ENCODE results near the gene BLOC1S6. TPM values are rescaled to one million over a fixed set of nuclear protein-coding genes. Genes with fewer than 3 reads are reported as not detected.
A peak's percentile ranks its signal among the peaks of the same experiment; 100 is the strongest.

The BLOC1S6 gene
- total and polyA plus RNA-seq, 4 donors: 13.3 to 37.0 (median 21.5) TPM

DNA sequence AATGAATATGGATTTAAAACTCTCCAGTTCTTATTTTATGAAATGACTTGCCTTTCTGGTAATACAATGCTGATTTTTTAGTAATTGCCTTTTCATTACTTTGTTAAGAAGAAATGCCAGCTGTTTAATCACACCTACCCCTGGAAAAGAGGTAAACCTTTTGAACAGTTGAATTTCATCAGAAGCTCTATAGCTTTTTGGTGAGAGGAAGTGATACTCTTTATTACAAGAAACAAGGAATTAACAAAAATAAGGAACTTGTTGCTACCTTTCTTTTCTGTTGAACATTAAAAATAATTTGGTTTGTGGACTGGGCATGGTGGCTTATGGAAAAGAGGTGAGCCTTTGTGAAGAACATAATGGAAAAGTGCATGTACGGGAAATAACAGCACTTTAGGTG is 19.7 kb downstream of the BLOC1S6 start:
- WGBS: 98% methylated on average over 1 of the region's 1 CpG
- peaks cover 3 to 14% (median 9%) of the 10 kb centered on the region in 4 donors for H3K36me3 ChIP-seq (ENCODE audit: control insufficient read depth in 4 of 4, insufficient read depth in 3 of 4, low read depth in 1 of 4, low read length in 3 of 4)
- TF ChIP-seq RAD21 (IDR thresholded peaks at IDR 0.05): no peak
- TF ChIP-seq, protein P1, sequence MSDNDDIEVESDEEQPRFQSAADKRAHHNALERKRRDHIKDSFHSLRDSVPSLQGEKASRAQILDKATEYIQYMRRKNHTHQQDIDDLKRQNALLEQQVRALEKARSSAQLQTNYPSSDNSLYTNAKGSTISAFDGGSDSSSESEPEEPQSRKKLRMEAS (IDR thresholded peaks at IDR 0.05): no peak
- no peak for DNase-seq (ENCODE audit: low spot score)
- H3K4me3 ChIP-seq (ENCODE audit: low read depth in 1 of 3, low read length in 3 of 3): no peak overlapping the region
- H3K4me1 ChIP-seq (ENCODE audit: control insufficient read depth in 4 of 4, insufficient read depth in 4 of 4, low read length in 3 of 4): no peaks in the 10 kb centered on the region
- no peak overlapping the region for H3K27ac ChIP-seq (ENCODE audit: low read depth in 1 of 2, low read length in 2 of 2)
- no peaks in the 10 kb centered on the region for H3K9me3 ChIP-seq (ENCODE audit: control insufficient read depth in 4 of 4, low read length in 3 of 4)
- H3K9ac ChIP-seq (ENCODE audit: low read depth in 1 of 2, low read length in 2 of 2): no peak overlapping the region
- no peaks in the 10 kb centered on the region for H3K27me3 ChIP-seq (ENCODE audit: control insufficient read depth in 4 of 4, insufficient read depth in 4 of 4, low read length in 3 of 4)

DNA sequence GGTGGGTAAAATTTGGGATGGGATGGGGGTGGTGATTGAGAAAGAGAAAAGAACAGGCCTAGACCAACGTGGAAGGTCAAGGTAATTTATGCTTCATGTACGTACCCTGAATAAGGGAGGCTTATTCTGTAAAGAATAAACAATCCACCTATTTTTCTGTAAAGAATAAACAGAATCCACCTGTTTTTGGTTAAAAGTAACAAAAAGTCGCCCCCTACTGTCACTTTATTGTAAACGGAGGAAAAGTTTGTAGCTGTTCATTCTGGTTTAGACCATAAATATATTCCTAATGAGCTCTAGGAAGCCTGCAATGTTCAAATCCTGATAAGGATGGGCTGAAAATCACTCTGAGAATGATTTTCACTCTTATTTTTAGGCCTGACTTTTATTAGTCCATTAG is 24.1 kb downstream of the BLOC1S6 start:
- H3K9me3 ChIP-seq (ENCODE audit: control insufficient read depth in 4 of 4, low read length in 3 of 4): no peaks in the 10 kb centered on the region
- no peak overlapping the region for H3K27ac ChIP-seq (ENCODE audit: low read depth in 1 of 2, low read length in 2 of 2)
- no peaks in the 10 kb centered on the region for H3K27me3 ChIP-seq (ENCODE audit: control insufficient read depth in 4 of 4, insufficient read depth in 4 of 4, low read length in 3 of 4)
- WGBS: 23% methylated on average over 4 of the region's 4 CpGs
- H3K4me1 ChIP-seq (ENCODE audit: control insufficient read depth in 4 of 4, insufficient read depth in 4 of 4, low read length in 3 of 4): no peaks in the 10 kb centered on the region
- no peak overlapping the region for H3K4me3 ChIP-seq (ENCODE audit: low read depth in 1 of 3, low read length in 3 of 3)
- peaks cover 0 to 10% (median 5%) of the 10 kb centered on the region in 4 donors for H3K36me3 ChIP-seq (ENCODE audit: control insufficient read depth in 4 of 4, insufficient read depth in 3 of 4, low read depth in 1 of 4, low read length in 3 of 4)
- TF ChIP-seq, protein P2, sequence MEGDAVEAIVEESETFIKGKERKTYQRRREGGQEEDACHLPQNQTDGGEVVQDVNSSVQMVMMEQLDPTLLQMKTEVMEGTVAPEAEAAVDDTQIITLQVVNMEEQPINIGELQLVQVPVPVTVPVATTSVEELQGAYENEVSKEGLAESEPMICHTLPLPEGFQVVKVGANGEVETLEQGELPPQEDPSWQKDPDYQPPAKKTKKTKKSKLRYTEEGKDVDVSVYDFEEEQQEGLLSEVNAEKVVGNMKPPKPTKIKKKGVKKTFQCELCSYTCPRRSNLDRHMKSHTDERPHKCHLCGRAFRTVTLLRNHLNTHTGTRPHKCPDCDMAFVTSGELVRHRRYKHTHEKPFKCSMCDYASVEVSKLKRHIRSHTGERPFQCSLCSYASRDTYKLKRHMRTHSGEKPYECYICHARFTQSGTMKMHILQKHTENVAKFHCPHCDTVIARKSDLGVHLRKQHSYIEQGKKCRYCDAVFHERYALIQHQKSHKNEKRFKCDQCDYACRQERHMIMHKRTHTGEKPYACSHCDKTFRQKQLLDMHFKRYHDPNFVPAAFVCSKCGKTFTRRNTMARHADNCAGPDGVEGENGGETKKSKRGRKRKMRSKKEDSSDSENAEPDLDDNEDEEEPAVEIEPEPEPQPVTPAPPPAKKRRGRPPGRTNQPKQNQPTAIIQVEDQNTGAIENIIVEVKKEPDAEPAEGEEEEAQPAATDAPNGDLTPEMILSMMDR (IDR thresholded peaks at IDR 0.05; ENCODE audit: low read depth, low read length, missing input control): peak; percentile 29
- peak; percentile 55 to 63 for TF ChIP-seq RAD21 (IDR thresholded peaks at IDR 0.05)
- TF ChIP-seq, protein P3, sequence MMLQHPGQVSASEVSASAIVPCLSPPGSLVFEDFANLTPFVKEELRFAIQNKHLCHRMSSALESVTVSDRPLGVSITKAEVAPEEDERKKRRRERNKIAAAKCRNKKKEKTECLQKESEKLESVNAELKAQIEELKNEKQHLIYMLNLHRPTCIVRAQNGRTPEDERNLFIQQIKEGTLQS (IDR thresholded peaks at IDR 0.05): no peak
- H3K9ac ChIP-seq (ENCODE audit: low read depth in 1 of 2, low read length in 2 of 2): no peak overlapping the region
- no peak for DNase-seq (ENCODE audit: low spot score)

DNA sequence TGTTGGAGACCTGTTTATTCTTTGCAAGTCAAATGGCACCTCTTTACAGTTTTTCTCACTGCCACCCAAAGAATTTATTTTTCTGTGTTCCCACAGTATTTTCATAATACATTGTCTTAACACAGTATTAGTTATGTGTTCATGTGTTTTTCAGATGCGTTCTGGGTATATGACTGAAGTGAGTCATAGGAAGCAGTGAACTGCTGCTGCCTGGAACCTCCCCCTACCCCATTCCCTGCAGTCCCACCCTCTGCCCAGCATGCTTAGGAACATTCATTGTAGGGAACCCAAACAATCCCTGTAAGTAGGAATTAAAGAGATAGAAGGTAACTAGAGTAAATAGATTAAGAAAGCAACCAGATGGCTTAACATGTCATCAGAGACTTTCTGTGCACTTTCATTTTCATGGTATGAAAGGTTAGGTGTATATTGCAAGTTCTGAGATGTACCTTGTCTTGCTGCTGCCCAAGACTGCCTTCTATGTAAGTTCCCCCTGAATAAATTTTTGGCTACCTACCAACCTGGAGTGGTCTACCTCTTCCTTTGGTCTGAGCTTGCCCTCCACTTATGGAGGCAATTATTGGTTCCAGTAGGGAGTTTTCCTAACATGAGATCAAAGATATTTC is 25.7 kb downstream of the BLOC1S6 start:
- no peak for DNase-seq (ENCODE audit: low spot score)
- Histone ChIP-seq H3K27ac (ENCODE audit: low read depth in 1 of 2, low read length in 2 of 2) (no peak overlapping the region), H3K4me3 (ENCODE audit: low read depth in 1 of 3, low read length in 3 of 3) (no peak overlapping the region), H3K9me3 (ENCODE audit: control insufficient read depth in 4 of 4, low read length in 3 of 4) (no peaks in the 10 kb centered on the region), H3K27me3 (ENCODE audit: control insufficient read depth in 4 of 4, insufficient read depth in 4 of 4, low read length in 3 of 4) (no peaks in the 10 kb centered on the region), H3K36me3 (ENCODE audit: control insufficient read depth in 4 of 4, insufficient read depth in 3 of 4, low read depth in 1 of 4, low read length in 3 of 4) (peaks cover 0 to 8% (median 2%) of the 10 kb centered on the region in 4 donors), H3K4me1 (ENCODE audit: control insufficient read depth in 4 of 4, insufficient read depth in 4 of 4, low read length in 3 of 4) (no peaks in the 10 kb centered on the region), H3K9ac (ENCODE audit: low read depth in 1 of 2, low read length in 2 of 2) (no peak overlapping the region)
- 64% methylated on average over 1 of the region's 1 CpG for WGBS
- TF ChIP-seq FOXA1 (IDR thresholded peaks at IDR 0.05) (no peak), YY1 (IDR thresholded peaks at IDR 0.05) (no peak), NR2F2 (IDR thresholded peaks at IDR 0.05) (no peak), FOXA2 (IDR thresholded peaks at IDR 0.05) (no peak), GABPA (IDR thresholded peaks at IDR 0.05 in 1 of 2, conservative IDR thresholded peaks at IDR 0.05 in 1 of 2) (no peak), JUND (IDR thresholded peaks at IDR 0.05) (no peak), HNF4A (conservative IDR thresholded peaks at IDR 0.05) (no peak), EGR1 (IDR thresholded peaks at IDR 0.05; ENCODE audit: low read depth in 2 of 2) (no peak), TAF1 (conservative IDR thresholded peaks at IDR 0.05) (no peak), SP1 (IDR thresholded peaks at IDR 0.05) (no peak)
- TF ChIP-seq, protein P4, sequence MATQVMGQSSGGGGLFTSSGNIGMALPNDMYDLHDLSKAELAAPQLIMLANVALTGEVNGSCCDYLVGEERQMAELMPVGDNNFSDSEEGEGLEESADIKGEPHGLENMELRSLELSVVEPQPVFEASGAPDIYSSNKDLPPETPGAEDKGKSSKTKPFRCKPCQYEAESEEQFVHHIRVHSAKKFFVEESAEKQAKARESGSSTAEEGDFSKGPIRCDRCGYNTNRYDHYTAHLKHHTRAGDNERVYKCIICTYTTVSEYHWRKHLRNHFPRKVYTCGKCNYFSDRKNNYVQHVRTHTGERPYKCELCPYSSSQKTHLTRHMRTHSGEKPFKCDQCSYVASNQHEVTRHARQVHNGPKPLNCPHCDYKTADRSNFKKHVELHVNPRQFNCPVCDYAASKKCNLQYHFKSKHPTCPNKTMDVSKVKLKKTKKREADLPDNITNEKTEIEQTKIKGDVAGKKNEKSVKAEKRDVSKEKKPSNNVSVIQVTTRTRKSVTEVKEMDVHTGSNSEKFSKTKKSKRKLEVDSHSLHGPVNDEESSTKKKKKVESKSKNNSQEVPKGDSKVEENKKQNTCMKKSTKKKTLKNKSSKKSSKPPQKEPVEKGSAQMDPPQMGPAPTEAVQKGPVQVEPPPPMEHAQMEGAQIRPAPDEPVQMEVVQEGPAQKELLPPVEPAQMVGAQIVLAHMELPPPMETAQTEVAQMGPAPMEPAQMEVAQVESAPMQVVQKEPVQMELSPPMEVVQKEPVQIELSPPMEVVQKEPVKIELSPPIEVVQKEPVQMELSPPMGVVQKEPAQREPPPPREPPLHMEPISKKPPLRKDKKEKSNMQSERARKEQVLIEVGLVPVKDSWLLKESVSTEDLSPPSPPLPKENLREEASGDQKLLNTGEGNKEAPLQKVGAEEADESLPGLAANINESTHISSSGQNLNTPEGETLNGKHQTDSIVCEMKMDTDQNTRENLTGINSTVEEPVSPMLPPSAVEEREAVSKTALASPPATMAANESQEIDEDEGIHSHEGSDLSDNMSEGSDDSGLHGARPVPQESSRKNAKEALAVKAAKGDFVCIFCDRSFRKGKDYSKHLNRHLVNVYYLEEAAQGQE (IDR thresholded peaks at IDR 0.05): no peak
- TF ChIP-seq, protein P5, sequence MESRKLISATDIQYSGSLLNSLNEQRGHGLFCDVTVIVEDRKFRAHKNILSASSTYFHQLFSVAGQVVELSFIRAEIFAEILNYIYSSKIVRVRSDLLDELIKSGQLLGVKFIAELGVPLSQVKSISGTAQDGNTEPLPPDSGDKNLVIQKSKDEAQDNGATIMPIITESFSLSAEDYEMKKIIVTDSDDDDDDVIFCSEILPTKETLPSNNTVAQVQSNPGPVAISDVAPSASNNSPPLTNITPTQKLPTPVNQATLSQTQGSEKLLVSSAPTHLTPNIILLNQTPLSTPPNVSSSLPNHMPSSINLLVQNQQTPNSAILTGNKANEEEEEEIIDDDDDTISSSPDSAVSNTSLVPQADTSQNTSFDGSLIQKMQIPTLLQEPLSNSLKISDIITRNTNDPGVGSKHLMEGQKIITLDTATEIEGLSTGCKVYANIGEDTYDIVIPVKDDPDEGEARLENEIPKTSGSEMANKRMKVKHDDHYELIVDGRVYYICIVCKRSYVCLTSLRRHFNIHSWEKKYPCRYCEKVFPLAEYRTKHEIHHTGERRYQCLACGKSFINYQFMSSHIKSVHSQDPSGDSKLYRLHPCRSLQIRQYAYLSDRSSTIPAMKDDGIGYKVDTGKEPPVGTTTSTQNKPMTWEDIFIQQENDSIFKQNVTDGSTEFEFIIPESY (IDR thresholded peaks at IDR 0.05): no peak
- TF ChIP-seq, protein P3 (IDR thresholded peaks at IDR 0.05): no peak
- TF ChIP-seq, protein P1 (IDR thresholded peaks at IDR 0.05): no peak
- TF ChIP-seq, protein P2 (IDR thresholded peaks at IDR 0.05; ENCODE audit: low read depth, low read length, missing input control): no peak
